Astrocyte (in vitro differentiated cells and primary cell): ENCODE data around the gene KCNH8. TPM values are rescaled to one million over a fixed set of nuclear protein-coding genes. Genes with fewer than 3 reads are reported as not detected.

ENCODE experiments used
- DNase-seq: peaks from one replicate; pipeline ENCODE4 v3.0.0-alpha.2; 2010; ENCODE audit warnings: low read depth
- FAIRE-seq: peaks from 2 replicates; lab custom pipeline; 2011; peaks lifted over from hg19 to GRCh38; lab: Jason Lieb, UNC
- H2AFZ ChIP-seq: 2 replicates; pipeline ENCODE4 v1.6.0; 2012; ENCODE audit warnings: low read depth, low read length, inconsistent platforms
- H3K27ac ChIP-seq: 2 replicates; pipeline ENCODE4 v1.5.1; 2011; ENCODE audit warnings: low read depth, low read length, inconsistent platforms
- H3K27me3 ChIP-seq: 2 replicates; pipeline ENCODE4 v1.6.0; 2011; ENCODE audit warnings: low read length, inconsistent platforms; ENCODE audit not compliant: insufficient read depth
- H3K36me3 ChIP-seq: 2 replicates; pipeline ENCODE4 v1.5.1; 2011; ENCODE audit warnings: low read length, inconsistent platforms; ENCODE audit not compliant: insufficient read depth
- H3K4me1 ChIP-seq: 2 replicates; pipeline ENCODE4 v1.5.1; 2011; ENCODE audit warnings: low read length, inconsistent platforms; ENCODE audit not compliant: insufficient read depth
- H3K4me2 ChIP-seq: 2 replicates; pipeline ENCODE4 v1.6.0; 2012; ENCODE audit warnings: low read length, inconsistent platforms
- H3K4me3 ChIP-seq: 2 replicates; pipeline ENCODE4 v1.5.1; 2011; ENCODE audit warnings: low read depth, mild to moderate bottlenecking, low read length, inconsistent platforms; ENCODE audit not compliant: insufficient read depth
- H3K79me2 ChIP-seq: 2 replicates; pipeline ENCODE4 v1.6.0; 2012; ENCODE audit warnings: mild to moderate bottlenecking, low read length, inconsistent platforms; ENCODE audit not compliant: insufficient read depth
- H3K9ac ChIP-seq: 2 replicates; pipeline ENCODE4 v1.6.0; 2012; ENCODE audit warnings: mild to moderate bottlenecking, low read length, inconsistent platforms
- H3K9me3 ChIP-seq: 2 replicates; pipeline ENCODE4 v1.5.1; 2012; ENCODE audit warnings: low read depth, mild to moderate bottlenecking, low read length, inconsistent platforms; ENCODE audit not compliant: insufficient read depth
- H4K20me1 ChIP-seq: 2 replicates; pipeline ENCODE4 v1.6.0; 2012; ENCODE audit warnings: low read length, inconsistent platforms; ENCODE audit not compliant: insufficient read depth
- H3K27ac Mint-ChIP-seq: one replicate; pipeline ENCODE4 v1.8.0; 2021; ENCODE audit warnings: mild to moderate bottlenecking, mixed read lengths; ENCODE audit not compliant: unreplicated experiment
- H3K27me3 Mint-ChIP-seq: one replicate; pipeline ENCODE4 v1.8.0; 2021; ENCODE audit warnings: low read depth, mixed read lengths; ENCODE audit not compliant: unreplicated experiment
- H3K36me3 Mint-ChIP-seq: one replicate; pipeline ENCODE4 v1.8.0; 2021; ENCODE audit warnings: low read depth, mixed read lengths; ENCODE audit not compliant: unreplicated experiment
- H3K4me1 Mint-ChIP-seq: one replicate; pipeline ENCODE4 v1.8.0; 2021; ENCODE audit warnings: low read depth, mixed read lengths; ENCODE audit not compliant: unreplicated experiment
- H3K4me3 Mint-ChIP-seq: one replicate; pipeline ENCODE4 v1.8.0; 2021; ENCODE audit warnings: mild to moderate bottlenecking, moderate library complexity, mixed read lengths; ENCODE audit not compliant: unreplicated experiment
- H3K9me3 Mint-ChIP-seq: one replicate; pipeline ENCODE4 v1.8.0; 2021; ENCODE audit warnings: mild to moderate bottlenecking, mixed read lengths; ENCODE audit not compliant: unreplicated experiment
- EZH2 ChIP-seq: IDR thresholded peaks from 2 replicates; pipeline ENCODE4 v1.6.1; 2012; ENCODE audit warnings: mild to moderate bottlenecking, low read length, inconsistent platforms; ENCODE audit not compliant: insufficient read depth
- total RNA-seq: library from RNA; stranded (reverse); gene quantifications from 2 replicates; pipeline ENCODE4 v1.2.1, GENCODE V29; 2021
- TF ChIP-seq, protein P1 (sequence below): IDR thresholded peaks from 2 replicates; pipeline ENCODE4 v1.5.1; 2011; ENCODE audit warnings: low read depth, mild to moderate bottlenecking, inconsistent platforms, low read length, moderate library complexity; ENCODE audit not compliant: insufficient read depth

The KCNH8 gene
- total RNA-seq, 1 donor from 2014 or later: 0.45 TPM

DNA sequence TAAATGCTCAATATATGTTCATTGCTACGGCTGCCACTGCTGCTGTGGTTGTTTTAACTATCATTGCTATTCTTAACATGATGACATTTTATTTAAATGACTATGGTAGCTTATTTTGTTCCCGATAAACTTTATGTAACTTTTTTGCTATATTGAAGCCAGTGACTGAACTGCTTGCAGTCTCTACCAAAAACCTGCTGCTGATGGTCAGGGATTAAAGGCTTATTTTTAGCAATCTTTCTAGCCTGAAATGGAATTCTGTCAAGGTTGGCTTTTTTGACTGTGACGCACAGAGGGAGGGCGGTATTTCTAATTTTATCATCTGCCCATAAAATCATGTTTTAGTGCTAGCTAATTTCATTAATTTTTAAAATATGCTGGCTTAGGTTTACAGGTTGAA is 271.8 kb downstream of the KCNH8 start:
- no peak overlapping the region for H2AFZ ChIP-seq
- H3K36me3 Mint-ChIP-seq: no peaks in the 10 kb centered on the region
- FAIRE-seq (no peak), DNase-seq (no peak)
- no peak overlapping the region for H3K4me3 Mint-ChIP-seq
- no peaks in the 10 kb centered on the region for H3K9me3 Mint-ChIP-seq
- no peak overlapping the region for H3K27ac Mint-ChIP-seq
- no peak overlapping the region for H3K9ac ChIP-seq
- H3K27me3 ChIP-seq: no peaks in the 10 kb centered on the region
- H3K36me3 ChIP-seq: no peaks in the 10 kb centered on the region
- H3K79me2 ChIP-seq: no peaks in the 10 kb centered on the region
- H3K9me3 ChIP-seq: no peaks in the 10 kb centered on the region
- H3K4me1 Mint-ChIP-seq: no peaks in the 10 kb centered on the region
- H3K27me3 Mint-ChIP-seq: no peaks in the 10 kb centered on the region
- H3K4me1 ChIP-seq: no peaks in the 10 kb centered on the region
- H3K4me3 ChIP-seq: no peak overlapping the region
- no peaks in the 10 kb centered on the region for H4K20me1 ChIP-seq
- no peak overlapping the region for H3K27ac ChIP-seq
- H3K4me2 ChIP-seq: no peak overlapping the region
- TF ChIP-seq EZH2: no peak
- TF ChIP-seq, protein P1, sequence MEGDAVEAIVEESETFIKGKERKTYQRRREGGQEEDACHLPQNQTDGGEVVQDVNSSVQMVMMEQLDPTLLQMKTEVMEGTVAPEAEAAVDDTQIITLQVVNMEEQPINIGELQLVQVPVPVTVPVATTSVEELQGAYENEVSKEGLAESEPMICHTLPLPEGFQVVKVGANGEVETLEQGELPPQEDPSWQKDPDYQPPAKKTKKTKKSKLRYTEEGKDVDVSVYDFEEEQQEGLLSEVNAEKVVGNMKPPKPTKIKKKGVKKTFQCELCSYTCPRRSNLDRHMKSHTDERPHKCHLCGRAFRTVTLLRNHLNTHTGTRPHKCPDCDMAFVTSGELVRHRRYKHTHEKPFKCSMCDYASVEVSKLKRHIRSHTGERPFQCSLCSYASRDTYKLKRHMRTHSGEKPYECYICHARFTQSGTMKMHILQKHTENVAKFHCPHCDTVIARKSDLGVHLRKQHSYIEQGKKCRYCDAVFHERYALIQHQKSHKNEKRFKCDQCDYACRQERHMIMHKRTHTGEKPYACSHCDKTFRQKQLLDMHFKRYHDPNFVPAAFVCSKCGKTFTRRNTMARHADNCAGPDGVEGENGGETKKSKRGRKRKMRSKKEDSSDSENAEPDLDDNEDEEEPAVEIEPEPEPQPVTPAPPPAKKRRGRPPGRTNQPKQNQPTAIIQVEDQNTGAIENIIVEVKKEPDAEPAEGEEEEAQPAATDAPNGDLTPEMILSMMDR: no peak

DNA sequence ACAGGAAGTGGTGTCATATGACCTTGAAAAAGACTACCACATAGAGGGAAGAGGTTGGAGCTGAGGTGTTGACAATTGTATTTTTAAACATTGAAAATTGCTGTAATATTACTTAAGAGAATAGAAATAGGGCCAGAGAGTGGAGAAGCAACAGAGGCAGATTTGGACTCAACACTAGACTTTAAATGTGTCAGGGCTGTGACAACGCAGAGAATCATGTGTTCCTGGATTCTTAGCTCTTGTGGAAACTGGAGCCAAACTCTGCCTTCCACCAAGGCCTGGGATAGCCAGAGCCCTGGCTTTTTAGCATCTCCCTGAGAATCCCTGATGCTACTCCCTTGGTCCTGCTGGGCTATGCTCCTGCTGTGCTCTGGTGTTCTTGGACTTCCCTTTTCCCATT is 277.5 kb downstream of the KCNH8 start:
- Histone ChIP-seq H3K4me3 (no peak overlapping the region), H3K36me3 (no peaks in the 10 kb centered on the region), H3K4me1 (no peaks in the 10 kb centered on the region), H2AFZ (no peak overlapping the region), H3K9ac (no peak overlapping the region), H3K4me2 (no peak overlapping the region), H3K9me3 (peaks cover 2% of the 10 kb centered on the region), H4K20me1 (no peaks in the 10 kb centered on the region), H3K79me2 (no peaks in the 10 kb centered on the region), H3K27ac (no peak overlapping the region), H3K27me3 (no peaks in the 10 kb centered on the region)
- no peaks in the 10 kb centered on the region for H3K27me3 Mint-ChIP-seq
- TF ChIP-seq EZH2: no peak
- TF ChIP-seq, protein P1: no peak
- no peak overlapping the region for H3K27ac Mint-ChIP-seq
- DNase-seq (no peak), FAIRE-seq (no peak)
- H3K9me3 Mint-ChIP-seq: no peaks in the 10 kb centered on the region
- no peak overlapping the region for H3K4me3 Mint-ChIP-seq
- peaks cover 3% of the 10 kb centered on the region for H3K4me1 Mint-ChIP-seq
- H3K36me3 Mint-ChIP-seq: no peaks in the 10 kb centered on the region

DNA sequence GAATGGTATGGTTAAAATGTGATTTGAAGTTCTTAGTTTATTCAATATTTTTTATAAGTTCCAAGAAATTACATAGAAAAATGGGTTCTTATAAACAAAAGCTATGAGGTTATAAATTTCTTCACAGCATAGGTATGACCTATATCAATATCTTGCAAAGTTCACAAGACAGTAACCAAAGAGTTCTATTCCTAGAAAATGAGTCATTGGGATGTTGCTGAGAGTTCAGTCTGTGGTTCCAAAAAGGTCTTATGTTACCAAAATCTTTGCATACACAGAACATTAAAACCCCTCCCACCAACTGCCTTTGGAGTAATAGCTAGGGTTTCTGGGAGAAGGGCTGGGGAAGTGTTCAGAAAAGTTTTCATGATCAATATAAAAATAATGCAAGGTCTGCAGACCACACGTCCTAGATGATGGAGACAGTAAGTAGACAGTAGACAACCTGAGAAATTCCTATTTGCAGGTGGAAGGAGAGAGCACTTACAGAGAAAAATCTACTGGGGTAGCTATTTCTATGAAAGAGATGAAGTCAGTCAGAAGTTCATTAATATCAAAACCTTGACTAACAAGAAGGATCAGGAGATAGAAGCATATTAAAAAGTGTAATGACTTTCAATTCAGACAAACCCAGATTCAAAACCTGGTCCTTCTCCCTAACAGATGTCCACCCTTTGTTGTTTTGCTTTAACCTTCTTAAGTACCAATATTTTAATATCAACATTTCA is 279.3 kb downstream of the KCNH8 start:
- peaks cover 3% of the 10 kb centered on the region for H3K4me1 Mint-ChIP-seq
- H3K4me3 Mint-ChIP-seq: no peak overlapping the region
- no peak overlapping the region for H2AFZ ChIP-seq
- no peaks in the 10 kb centered on the region for H3K27me3 ChIP-seq
- H3K9me3 ChIP-seq: peaks cover 2% of the 10 kb centered on the region
- TF ChIP-seq, protein P1: no peak
- no peak for TF ChIP-seq EZH2
- FAIRE-seq: no peak
- H3K9ac ChIP-seq: no peak overlapping the region
- no peak overlapping the region for H3K27ac ChIP-seq
- no peaks in the 10 kb centered on the region for H3K27me3 Mint-ChIP-seq
- no peak overlapping the region for H3K4me2 ChIP-seq
- H3K4me3 ChIP-seq: no peak overlapping the region
- no peak overlapping the region for H3K27ac Mint-ChIP-seq
- H3K79me2 ChIP-seq: no peaks in the 10 kb centered on the region
- no peaks in the 10 kb centered on the region for H3K9me3 Mint-ChIP-seq
- no peaks in the 10 kb centered on the region for H3K36me3 ChIP-seq
- H4K20me1 ChIP-seq: no peaks in the 10 kb centered on the region
- no peaks in the 10 kb centered on the region for H3K4me1 ChIP-seq
- H3K36me3 Mint-ChIP-seq: no peaks in the 10 kb centered on the region
- no peak for DNase-seq
